ENCODE results near the gene OTX1.

DNA sequence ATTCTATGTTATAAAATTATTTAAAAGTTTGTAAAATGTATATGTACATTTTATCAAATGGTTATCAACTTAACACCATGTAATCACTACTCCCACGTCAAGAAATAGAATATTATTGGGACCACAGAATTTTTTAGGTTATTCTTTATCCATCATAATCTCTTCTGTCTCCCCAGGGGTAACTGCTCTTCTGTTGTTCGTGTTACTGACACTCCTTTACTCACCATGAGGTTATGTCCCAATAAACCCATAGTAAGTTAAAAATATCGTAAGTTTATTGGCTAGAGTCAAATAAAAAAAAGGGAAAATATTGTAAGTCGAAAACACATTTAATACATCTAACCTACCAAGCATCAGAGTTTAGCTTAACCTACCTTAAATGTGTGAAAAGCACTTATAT lies 14.0 kb downstream of the OTX1 start:
- TF ChIP-seq CTCF (conservative IDR thresholded peaks at IDR 0.05; ENCODE audit: low read length): no peak
- TF ChIP-seq EZH2phosphoT487 (IDR thresholded peaks at IDR 0.05; ENCODE audit: borderline replicate concordance, low read depth, low read length): no peak
